Large intestine (tissue), 3 donors: Measurements from ENCODE around the gene AUH. TPM values are rescaled to one million over a fixed set of nuclear protein-coding genes. Genes with fewer than 3 reads are reported as not detected.

Experiments used
- DNase-seq, 2 donors: peaks; one replicate each; pipeline versions ENCODE4 v3.0.0 to v3.0.0-alpha.2; 2013
- H3K27ac ChIP-seq: one replicate; pipeline ENCODE4 v1.5.1; 2013; ENCODE audit warnings: low read length
- H3K27me3 ChIP-seq: 2 replicates; pipeline ENCODE4 v1.6.1; 2013; ENCODE audit warnings: low read length; ENCODE audit not compliant: control insufficient read depth, insufficient read depth
- H3K36me3 ChIP-seq: 2 replicates; pipeline ENCODE4 v1.6.1; 2013; ENCODE audit warnings: low read length; ENCODE audit not compliant: control insufficient read depth, insufficient read depth
- H3K4me1 ChIP-seq: one replicate; pipeline ENCODE4 v1.6.1; 2013; ENCODE audit warnings: low read length; ENCODE audit not compliant: control insufficient read depth, insufficient read depth
- H3K4me3 ChIP-seq: one replicate; pipeline ENCODE4 v1.5.1; 2013; ENCODE audit warnings: low read length
- H3K9me3 ChIP-seq: one replicate; pipeline ENCODE4 v1.6.1; 2013; ENCODE audit warnings: mild to moderate bottlenecking, low read depth, low read length, moderate library complexity; ENCODE audit not compliant: control insufficient read depth
- WGBS: methylation state at CpG from one replicate; pipeline ENCODE4 v1.1.5; 2013; ENCODE audit warnings: low lambda C conversion rate; ENCODE audit not compliant: insufficient coverage; 5-methylcytosine and 5-hydroxymethylcytosine counted together
- polyA plus RNA-seq: library from polyadenylated mRNA; unstranded; fragments of 120-200 nt; gene quantifications from one replicate; pipeline ENCODE4 v1.2.1, GENCODE V29; 2013

The AUH gene
- polyA plus RNA-seq, 1 donor: 29.6 TPM

DNA sequence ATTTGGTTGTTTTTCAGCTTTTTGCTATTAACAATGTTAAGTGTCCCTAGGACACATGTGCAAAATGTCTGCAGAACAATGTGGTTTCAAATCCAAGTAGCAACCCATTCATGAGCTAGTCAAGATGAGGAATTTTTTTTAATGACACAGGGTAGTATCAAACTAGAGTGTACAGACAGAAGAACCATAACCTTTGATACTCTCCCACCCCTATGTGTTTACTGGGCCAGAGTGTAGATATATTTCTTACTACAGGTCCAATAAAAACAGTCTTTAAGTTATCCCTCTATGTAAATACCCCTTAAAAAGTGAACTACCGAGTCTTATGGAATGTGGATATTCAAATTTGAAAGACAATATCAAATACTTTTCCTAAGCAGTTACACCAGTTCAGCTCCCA, 45.6 kb downstream of the AUH start:
- no peaks in the 10 kb centered on the region for H3K9me3 ChIP-seq
- no peaks in the 10 kb centered on the region for H3K27me3 ChIP-seq
- no peak overlapping the region for H3K4me3 ChIP-seq
- no peak for DNase-seq
- no peaks in the 10 kb centered on the region for H3K4me1 ChIP-seq
- H3K36me3 ChIP-seq: peaks cover 11% of the 10 kb centered on the region
- H3K27ac ChIP-seq: no peak overlapping the region
- no CpG with 5 or more reads among the region's 1 CpG for WGBS

DNA sequence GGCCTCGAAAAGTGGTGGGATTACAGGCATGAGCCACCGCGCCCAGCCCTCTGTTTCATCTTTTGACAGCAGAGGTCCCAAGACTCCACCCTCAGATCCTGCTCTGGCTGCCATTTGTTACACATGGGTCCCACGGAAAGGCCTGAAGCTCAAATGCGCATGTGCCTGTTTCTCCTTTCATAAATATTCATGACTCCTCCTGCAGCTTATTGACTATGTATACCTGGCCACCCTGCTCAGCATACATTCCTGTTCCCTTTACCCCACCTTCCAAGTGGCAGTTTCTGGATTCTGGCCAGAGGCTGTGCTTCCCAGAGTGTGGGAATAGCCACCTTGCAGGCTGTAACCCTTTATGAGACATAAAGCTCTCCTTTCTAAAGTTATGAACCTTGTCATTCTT, 46.5 kb downstream of the AUH start:
- Histone ChIP-seq H3K36me3 (peaks cover 11% of the 10 kb centered on the region), H3K4me3 (no peak overlapping the region), H3K27me3 (no peaks in the 10 kb centered on the region), H3K4me1 (no peaks in the 10 kb centered on the region), H3K9me3 (no peaks in the 10 kb centered on the region), H3K27ac (no peak overlapping the region)
- 92% methylated on average over 2 of the region's 5 CpGs for WGBS
- DNase-seq: no peak

DNA sequence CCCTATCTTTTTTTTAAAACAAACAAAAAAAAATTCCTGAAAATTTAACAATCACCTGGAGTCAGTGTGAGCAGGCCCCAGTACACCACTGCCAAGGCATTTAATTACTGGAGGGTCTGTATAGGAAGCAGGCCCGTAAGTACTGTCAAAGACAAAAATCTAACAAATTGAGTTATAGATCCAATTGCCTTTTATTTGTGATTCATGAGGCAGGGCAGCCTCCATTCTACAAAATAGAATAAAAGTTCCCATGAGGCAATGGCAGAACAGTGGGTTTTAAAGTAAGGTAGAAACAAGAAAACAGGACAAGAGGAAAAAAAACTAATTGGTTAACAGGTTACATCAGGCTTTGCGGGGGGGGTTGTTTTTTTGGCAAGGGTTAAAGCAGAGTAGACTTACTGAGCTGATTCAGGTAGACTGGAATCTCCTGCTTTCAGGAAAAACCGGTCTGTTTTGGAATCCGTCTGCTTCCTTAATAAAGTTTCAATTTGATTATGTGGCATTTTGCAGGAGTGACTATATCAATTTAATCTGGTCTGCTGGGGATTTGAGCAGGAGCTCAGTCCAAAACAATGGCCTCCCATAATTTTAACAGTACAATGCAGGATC, 48.9 kb downstream of the AUH start:
- no CpG with 5 or more reads among the region's 4 CpGs for WGBS
- Histone ChIP-seq H3K27ac (no peak overlapping the region), H3K4me1 (no peaks in the 10 kb centered on the region), H3K27me3 (no peaks in the 10 kb centered on the region), H3K36me3 (peaks cover 5% of the 10 kb centered on the region), H3K9me3 (no peaks in the 10 kb centered on the region), H3K4me3 (no peak overlapping the region)
- no peak for DNase-seq

DNA sequence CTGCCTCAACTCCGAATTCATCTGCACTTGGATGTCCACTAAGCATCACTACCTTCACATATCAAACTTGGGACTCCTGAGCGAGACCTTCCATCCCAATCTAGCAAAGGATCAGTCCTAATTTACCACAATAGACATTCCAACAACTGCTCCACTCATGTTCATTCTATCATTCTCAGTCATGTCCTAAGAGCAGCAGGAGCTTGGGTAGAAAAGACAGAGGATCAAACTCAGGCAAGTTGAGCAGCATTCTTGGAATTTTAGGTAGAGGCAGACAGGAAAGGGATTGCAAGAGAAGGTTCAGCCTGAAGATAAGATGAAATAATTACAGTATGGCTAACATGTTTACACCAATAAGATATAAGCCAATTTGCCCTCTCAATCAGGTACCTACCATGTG, 51.7 kb downstream of the AUH start:
- WGBS: no CpG with 5 or more reads among the region's 2 CpGs

DNA sequence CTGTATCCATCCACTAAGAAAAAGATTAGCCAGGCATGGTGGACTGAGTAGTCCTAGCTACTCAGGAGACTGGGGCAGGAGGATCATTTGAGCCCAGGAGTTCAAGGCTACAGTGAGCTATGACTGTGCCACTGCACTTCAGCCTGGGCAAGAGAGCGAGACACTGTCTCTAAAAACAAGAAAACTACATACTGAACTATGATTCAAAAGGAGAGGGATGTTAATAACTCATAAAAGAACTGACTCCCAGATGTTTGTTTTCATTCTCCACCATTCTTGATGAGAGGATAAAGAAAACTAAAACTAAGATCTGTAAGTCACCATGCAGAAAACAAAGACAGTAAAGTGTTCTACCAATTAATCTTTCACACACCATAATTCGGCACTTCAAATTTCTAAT, 53.5 kb downstream of the AUH start:
- WGBS: 100% methylated on average over 1 of the region's 2 CpGs
- no peak overlapping the region for H3K27ac ChIP-seq

More for the DNA sequence above, 51.7 kb downstream of the AUH start:
- peaks cover 5% of the 10 kb centered on the region for H3K36me3 ChIP-seq
- no peak for DNase-seq
- no peak overlapping the region for H3K27ac ChIP-seq
- H3K4me1 ChIP-seq: no peaks in the 10 kb centered on the region
- H3K27me3 ChIP-seq: no peaks in the 10 kb centered on the region
- no peak overlapping the region for H3K4me3 ChIP-seq
- no peaks in the 10 kb centered on the region for H3K9me3 ChIP-seq

DNA sequence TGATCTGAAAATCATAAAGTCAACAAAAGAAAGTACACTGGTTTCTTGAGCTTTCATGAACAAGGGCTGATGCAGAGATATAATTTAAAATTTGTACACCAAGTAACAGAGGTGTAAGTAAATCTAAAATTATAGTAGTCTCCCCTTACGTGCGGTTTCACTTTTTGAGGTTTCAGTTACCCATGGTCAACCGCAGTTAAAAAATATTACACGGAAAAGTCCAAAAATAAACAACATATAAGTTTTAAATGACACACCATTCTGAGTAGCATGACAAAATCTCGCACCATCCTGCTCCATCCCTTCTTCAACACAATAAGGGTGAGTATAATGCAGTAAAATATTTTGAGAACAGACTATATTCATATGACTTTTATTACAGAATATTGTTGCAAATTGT, 54.4 kb downstream of the AUH start:
- no peak for DNase-seq
- no peaks in the 10 kb centered on the region for H3K4me1 ChIP-seq
- H3K9me3 ChIP-seq: no peaks in the 10 kb centered on the region
- no peak overlapping the region for H3K4me3 ChIP-seq
- no peak overlapping the region for H3K27ac ChIP-seq
- WGBS: 86% methylated on average over 1 of the region's 5 CpGs
- peaks cover 5% of the 10 kb centered on the region for H3K36me3 ChIP-seq
- no peaks in the 10 kb centered on the region for H3K27me3 ChIP-seq

More for the DNA sequence above, 53.5 kb downstream of the AUH start:
- no peaks in the 10 kb centered on the region for H3K27me3 ChIP-seq
- peaks cover 5% of the 10 kb centered on the region for H3K36me3 ChIP-seq
- no peaks in the 10 kb centered on the region for H3K4me1 ChIP-seq
- no peak overlapping the region for H3K4me3 ChIP-seq
- H3K9me3 ChIP-seq: no peaks in the 10 kb centered on the region
- no peak for DNase-seq

DNA sequence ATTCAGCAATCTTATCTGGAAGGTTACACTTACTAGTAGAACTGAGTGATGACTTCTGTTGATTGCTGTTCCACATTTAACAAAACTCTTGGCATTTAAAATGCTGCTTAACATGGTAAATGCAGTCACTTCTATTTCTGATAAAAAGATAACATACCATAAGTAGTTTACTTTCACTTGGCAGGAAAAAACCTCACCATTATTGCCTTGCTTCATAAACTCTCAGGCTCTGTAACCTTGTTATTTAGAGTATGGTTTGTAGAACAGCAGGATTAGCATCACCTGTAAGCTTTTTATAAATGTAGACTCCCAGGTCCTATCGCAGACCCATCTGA, 55.5 kb downstream of the AUH start:
- 100% methylated on average over 1 of the region's 1 CpG for WGBS

DNA sequence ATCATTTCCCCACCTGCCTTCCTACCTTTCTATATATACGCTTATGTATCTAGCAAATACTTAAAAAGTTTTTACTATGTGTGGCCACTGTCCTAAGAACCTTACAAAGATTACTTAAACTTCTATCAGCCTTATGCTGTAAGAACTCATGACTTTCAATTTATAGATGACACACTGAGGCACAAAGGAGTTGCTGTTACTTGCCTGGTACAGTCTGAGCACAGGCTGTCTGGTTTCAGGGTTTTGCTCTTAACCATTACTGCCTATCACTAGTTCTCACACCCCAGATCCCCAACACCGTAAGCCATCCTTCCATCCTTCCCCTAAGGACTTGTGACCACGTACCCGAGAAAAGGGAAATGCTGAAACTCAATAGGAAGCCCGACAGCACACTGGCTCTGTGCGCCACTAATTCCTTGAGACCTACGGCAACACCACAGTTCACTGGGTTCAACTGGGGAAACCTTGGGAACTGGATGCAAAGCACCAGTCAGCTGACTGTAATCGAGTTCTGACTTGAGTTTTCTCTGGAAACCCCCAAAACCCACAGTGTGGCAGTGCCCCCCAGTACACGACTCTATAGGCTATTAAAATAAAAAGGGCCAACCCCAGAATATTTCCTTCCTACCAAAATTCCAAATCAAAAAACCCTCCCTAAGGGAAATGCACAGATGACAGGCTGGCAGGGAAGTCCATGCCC, 56.0 kb downstream of the AUH start:
- no peaks in the 10 kb centered on the region for H3K9me3 ChIP-seq
- peaks cover 2% of the 10 kb centered on the region for H3K36me3 ChIP-seq
- H3K4me1 ChIP-seq: no peaks in the 10 kb centered on the region
- DNase-seq: no peak
- no peaks in the 10 kb centered on the region for H3K27me3 ChIP-seq
- H3K27ac ChIP-seq: no peak overlapping the region
- WGBS: no CpG with 5 or more reads among the region's 9 CpGs
- no peak overlapping the region for H3K4me3 ChIP-seq

More for the DNA sequence above, 55.5 kb downstream of the AUH start:
- Histone ChIP-seq H3K4me3 (no peak overlapping the region), H3K9me3 (no peaks in the 10 kb centered on the region), H3K27me3 (no peaks in the 10 kb centered on the region), H3K4me1 (no peaks in the 10 kb centered on the region), H3K27ac (no peak overlapping the region), H3K36me3 (peaks cover 2% of the 10 kb centered on the region)
- DNase-seq: no peak

DNA sequence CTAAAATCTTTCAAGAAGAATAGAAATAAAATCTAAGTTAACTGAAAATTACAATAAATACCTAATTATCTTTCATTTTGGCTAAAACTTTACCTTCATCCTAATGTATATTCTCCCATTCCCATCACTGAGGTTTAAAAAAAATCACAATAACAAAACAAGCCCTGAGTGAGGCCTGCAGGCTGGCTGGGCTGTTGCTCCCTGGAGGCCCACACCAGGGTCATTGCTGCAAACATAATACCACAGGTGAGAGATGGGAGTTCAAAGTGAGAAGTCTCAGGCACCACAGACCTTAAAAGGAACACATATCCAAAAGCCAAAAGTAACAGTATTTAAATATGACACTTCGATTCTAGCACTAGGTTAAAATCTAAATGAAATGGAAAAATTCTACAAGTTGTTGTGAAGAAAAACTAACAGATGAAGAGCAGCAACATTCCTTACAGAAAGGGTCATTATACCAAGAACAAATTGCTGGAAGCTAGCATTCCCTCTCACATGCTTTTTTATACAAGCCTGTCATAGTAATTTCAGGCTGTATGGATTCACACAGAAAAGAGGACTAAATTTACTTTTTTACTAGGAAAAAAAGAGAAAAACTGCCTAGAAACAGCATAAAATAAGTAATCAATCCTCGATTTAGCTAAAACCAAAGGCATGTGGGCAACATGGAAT, 57.8 kb downstream of the AUH start:
- no peak overlapping the region for H3K4me3 ChIP-seq
- H3K27ac ChIP-seq: peak overlapping the region; percentile 10

DNA sequence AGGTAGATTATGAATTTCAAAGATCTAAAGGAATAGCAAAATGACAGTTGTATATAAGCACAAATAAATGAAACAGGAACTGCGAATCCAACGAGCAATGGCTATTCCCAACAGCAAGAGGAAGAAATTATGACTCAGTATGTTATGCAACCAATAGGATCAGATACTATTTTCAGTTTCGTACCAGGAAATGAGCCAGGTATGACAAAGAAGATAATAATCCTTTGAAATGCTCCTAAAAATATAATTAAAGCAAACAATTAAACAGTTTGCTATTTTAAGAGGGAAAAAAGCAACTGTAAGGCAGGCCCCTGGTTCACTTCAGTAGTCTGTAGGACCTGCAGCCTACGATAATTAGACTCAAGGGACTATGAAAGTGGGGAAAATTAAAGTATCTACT, 58.9 kb downstream of the AUH start:
- Histone ChIP-seq H3K4me1 (peaks cover 7% of the 10 kb centered on the region), H3K36me3 (no peaks in the 10 kb centered on the region), H3K9me3 (no peaks in the 10 kb centered on the region), H3K27ac (peak overlapping the region; percentile 69), H3K4me3 (no peak overlapping the region), H3K27me3 (no peaks in the 10 kb centered on the region)
- DNase-seq: peak; percentile 31 to 53
- 82% methylated on average over 3 of the region's 4 CpGs for WGBS

More for the DNA sequence above, 57.8 kb downstream of the AUH start:
- Histone ChIP-seq H3K4me1 (peaks cover 6% of the 10 kb centered on the region), H3K36me3 (no peaks in the 10 kb centered on the region), H3K9me3 (no peaks in the 10 kb centered on the region), H3K27me3 (no peaks in the 10 kb centered on the region)
- 100% methylated on average over 1 of the region's 2 CpGs for WGBS
- no peak for DNase-seq
